Fibroblast of lung (primary cell): ENCODE measurements around the gene ABCC6. TPM values are rescaled to one million over a fixed set of nuclear protein-coding genes. Genes with fewer than 3 reads are reported as not detected.
"Not testable (repeated sequence)": the region's sequence is repeated elsewhere in the genome, so short reads cannot be mapped to it uniquely, and the experiment has no call there.

Experiments
- DNase-seq, 2 donors: peaks; one replicate each; pipeline versions ENCODE4 v3.0.0 to v3.0.0-alpha.2; 2010; ENCODE audit warnings: low read depth in 2 of 2
- H2AFZ ChIP-seq: 2 replicates; pipeline ENCODE4 v1.5.1; 2012; ENCODE audit warnings: low read length, control low read depth, inconsistent platforms
- H3K27ac ChIP-seq: 2 replicates; pipeline ENCODE4 v1.5.1; 2011; ENCODE audit warnings: low read length, control low read depth; ENCODE audit not compliant: insufficient read depth
- H3K27me3 ChIP-seq: 2 replicates; pipeline ENCODE4 v1.5.1; 2011; ENCODE audit warnings: mild to moderate bottlenecking, low read length; ENCODE audit not compliant: control insufficient read depth, insufficient read depth
- H3K36me3 ChIP-seq: 2 replicates; pipeline ENCODE4 v1.5.1; 2011; ENCODE audit warnings: low read length; ENCODE audit not compliant: control insufficient read depth, insufficient read depth
- H3K4me1 ChIP-seq: 2 replicates; pipeline ENCODE4 v1.5.1; 2011; ENCODE audit warnings: low read length; ENCODE audit not compliant: control insufficient read depth, insufficient read depth; ENCODE audit errors: extremely low read depth
- H3K4me2 ChIP-seq: 2 replicates; pipeline ENCODE4 v1.5.1; 2011; ENCODE audit warnings: low read length, control low read depth; ENCODE audit not compliant: insufficient read depth; ENCODE audit errors: extremely low read depth
- H3K4me3 ChIP-seq, 4 experiments: fragments of 200-600 bp in 1 of 4; sonication (generic) in 1 of 4; replicated peaks in 1 of 4; 2 replicates each; pipeline ENCODE4 v1.5.1; 2011 to 2016; ENCODE audit warnings: low read length in 4 of 4, low read depth in 3 of 4, mild to moderate bottlenecking in 3 of 4, control low read depth in 2 of 4, inconsistent platforms in 1 of 4, mixed read lengths in 1 of 4; ENCODE audit not compliant: insufficient read depth in 1 of 4; ENCODE audit errors: control extremely low read depth in 1 of 4
- H3K79me2 ChIP-seq: 2 replicates; pipeline ENCODE4 v1.5.1; 2012; ENCODE audit warnings: mild to moderate bottlenecking, low read length, inconsistent platforms; ENCODE audit not compliant: control insufficient read depth, insufficient read depth
- H3K9ac ChIP-seq: 2 replicates; pipeline ENCODE4 v1.5.1; 2011; ENCODE audit warnings: mild to moderate bottlenecking, low read length, control low read depth; ENCODE audit not compliant: insufficient read depth
- H3K9me3 ChIP-seq: 2 replicates; pipeline ENCODE4 v1.5.1; 2012; ENCODE audit warnings: low read depth, low read length; ENCODE audit not compliant: control insufficient read depth, insufficient read depth
- H4K20me1 ChIP-seq: 2 replicates; pipeline ENCODE4 v1.5.1; 2011; ENCODE audit warnings: low read length; ENCODE audit not compliant: control insufficient read depth, insufficient read depth; ENCODE audit errors: extremely low read depth
- CTCF ChIP-seq, 2 donors: IDR thresholded peaks in 1 of 2; conservative IDR thresholded peaks in 1 of 2; 1 replicate in 1 of 2; 2 replicates in 1 of 2; pipeline ENCODE4 v1.5.1; 2011 to 2012; ENCODE audit warnings: low read length in 2 of 2, control low read depth in 1 of 2, inconsistent platforms in 1 of 2, low read depth in 1 of 2, mild to moderate bottlenecking in 1 of 2
- EZH2 ChIP-seq: IDR thresholded peaks from 2 replicates; pipeline ENCODE4 v1.5.1; 2012; ENCODE audit warnings: low read length, control low read depth, mild to moderate bottlenecking; ENCODE audit errors: missing control alignments
- polyA plus RNA-seq, 2 donors: library from polyadenylated mRNA; depleted of rRNA in 1 of 2; stranded (reverse) in 1 of 2; unstranded in 1 of 2; fragments of >200 nt; gene quantifications; 2 replicates each; pipeline ENCODE4 v1.2.1, GENCODE V29; 2011 to 2012; ENCODE audit warnings: missing spikeins in 1 of 2
- total RNA-seq: library from RNA; depleted of rRNA; stranded (reverse); fragments of >200 nt; gene quantifications from 2 replicates; pipeline ENCODE4 v1.2.1, GENCODE V29; 2014

The ABCC6 gene
- total and polyA plus RNA-seq, 2 donors (not counting 1 experiment from before 2014, with no cell fraction given): 0.87 to 6.3 TPM

- no peaks in the 10 kb centered on the region for H3K4me1 ChIP-seq
- no peak overlapping the region for H2AFZ ChIP-seq
- H3K27ac ChIP-seq: no peak overlapping the region
- peaks cover 37% of the 10 kb centered on the region for H3K36me3 ChIP-seq
- no peak overlapping the region for H3K4me2 ChIP-seq
- no peaks in the 10 kb centered on the region for H3K9me3 ChIP-seq
- peaks cover 4% of the 10 kb centered on the region for H3K79me2 ChIP-seq
- DNase-seq: no peak
- TF ChIP-seq CTCF (conservative IDR thresholded peaks at IDR 0.05 in 1 of 2, IDR thresholded peaks at IDR 0.05 in 1 of 2; ENCODE audit: low read depth in 1 of 2, low read length in 2 of 2) (no peak), EZH2 (no peak)
- H3K9ac ChIP-seq: no peak overlapping the region
- H3K4me3 ChIP-seq: no peak overlapping the region
- no peaks in the 10 kb centered on the region for H3K27me3 ChIP-seq
- no peaks in the 10 kb centered on the region for H4K20me1 ChIP-seq
Observed at GRCh38 chr16:16105646-16106045, 117.6 kb downstream of the ABCC6 start.

- peaks cover 37% of the 10 kb centered on the region for H3K36me3 ChIP-seq
- H3K79me2 ChIP-seq, H2AFZ ChIP-seq, H3K27me3 ChIP-seq, H3K9ac ChIP-seq, DNase-seq, H3K4me1 ChIP-seq, H3K27ac ChIP-seq, H3K4me3 ChIP-seq, H3K4me2 ChIP-seq, H4K20me1 ChIP-seq, H3K9me3 ChIP-seq: not testable (repeated sequence)
Observed at GRCh38 chr16:16104804-16105141, 118.5 kb downstream of the ABCC6 start.

GRCh38 chr16:16104132-16104803, 119.0 kb downstream of the ABCC6 start:
- not testable (repeated sequence) for H3K4me1 ChIP-seq, H3K9me3 ChIP-seq, H3K27me3 ChIP-seq, H3K9ac ChIP-seq, H4K20me1 ChIP-seq, H3K4me3 ChIP-seq, H3K79me2 ChIP-seq, H3K27ac ChIP-seq, H2AFZ ChIP-seq, DNase-seq, H3K4me2 ChIP-seq
- H3K36me3 ChIP-seq: peaks cover 39% of the 10 kb centered on the region

- no peaks in the 10 kb centered on the region for H3K4me1 ChIP-seq
- no peaks in the 10 kb centered on the region for H4K20me1 ChIP-seq
- no peak for DNase-seq
- no peaks in the 10 kb centered on the region for H3K27me3 ChIP-seq
- peaks cover 42% of the 10 kb centered on the region for H3K36me3 ChIP-seq
- TF ChIP-seq EZH2: no peak
- H3K4me3 ChIP-seq: no peak overlapping the region
- H2AFZ ChIP-seq: no peak overlapping the region
- H3K27ac ChIP-seq: no peak overlapping the region
- H3K79me2 ChIP-seq: peaks cover 4% of the 10 kb centered on the region
- no peaks in the 10 kb centered on the region for H3K9me3 ChIP-seq
- no peak overlapping the region for H3K4me2 ChIP-seq
- H3K9ac ChIP-seq: no peak overlapping the region
Observed at GRCh38 chr16:16102738-16103137, 120.6 kb downstream of the ABCC6 start.
